ENCODE results near the gene OR2B6. TPM values are rescaled to one million over a fixed set of nuclear protein-coding genes. Genes with fewer than 3 reads are reported as not detected.

OR2B6 gene
- polyA plus RNA-seq, 2 of the 4 experiments (the other 2 are of a cell fraction), result 0.18 to 0.59 TPM

DNA sequence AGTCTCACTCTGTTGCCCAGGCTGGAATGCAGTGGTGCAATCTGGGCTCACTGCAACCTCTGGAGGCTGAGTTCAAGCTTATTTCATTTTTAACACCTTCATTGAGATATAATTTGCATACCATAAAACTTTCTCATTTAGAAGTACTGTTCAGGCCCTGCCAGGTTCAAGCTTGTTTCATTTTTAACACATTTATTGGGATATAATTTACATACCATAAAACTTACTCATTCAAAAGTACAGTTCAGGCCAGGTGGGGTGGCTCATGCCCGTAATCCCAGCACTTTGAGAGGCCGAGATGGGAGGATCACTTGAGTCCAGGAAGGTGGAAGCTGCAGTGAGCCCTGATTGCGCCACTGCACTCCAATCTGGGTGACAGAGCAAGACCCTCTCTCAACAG lies 5.5 kb downstream of the OR2B6 start:
- Histone ChIP-seq H3K4me3 (no peak overlapping the region), H3K4me2 (no peak overlapping the region), H3K4me1 (no peaks in the 10 kb centered on the region), H3K27ac (no peak overlapping the region), H3K9me3 (no peaks in the 10 kb centered on the region)
- FAIRE-seq (no peak), ATAC-seq (no peak), DNase-seq (ENCODE audit: low read depth in 1 of 2, low spot score in 1 of 2) (no peak)
- ChIA-PET POLR2A (no interaction called here), CTCF (no interaction called here)
- WGBS (ENCODE audit: missing lambda C conversion rate), result 30% methylated on average over 3 of the region's 3 CpGs
- TF ChIP-seq RAD21 (conservative IDR thresholded peaks at IDR 0.05 in 1 of 2, IDR thresholded peaks at IDR 0.05 in 1 of 2) (no peak), HDAC2 (IDR thresholded peaks at IDR 0.05) (no peak), GATA3 (IDR thresholded peaks at IDR 0.05; ENCODE audit: borderline replicate concordance) (no peak), HOXB5 (CRISPR knock-in tag; IDR thresholded peaks at IDR 0.05) (no peak), MYC (IDR thresholded peaks at IDR 0.05; ENCODE audit: borderline replicate concordance, low read length) (no peak), MAZ (IDR thresholded peaks at IDR 0.05; ENCODE audit: borderline replicate concordance, low read depth, low read length) (no peak), HOXB13 (CRISPR knock-in tag; IDR thresholded peaks at IDR 0.05; ENCODE audit: low read depth) (no peak), FOSB (CRISPR knock-in tag; IDR thresholded peaks at IDR 0.05) (no peak), ZNF302 (CRISPR knock-in tag; IDR thresholded peaks at IDR 0.05) (no peak), POLR2A (IDR thresholded peaks at IDR 0.05; ENCODE audit: low read length) (no peak), NR3C1 (IDR thresholded peaks at IDR 0.05) (no peak), CEBPB (IDR thresholded peaks at IDR 0.05) (no peak), RARB (CRISPR knock-in tag; IDR thresholded peaks at IDR 0.05) (no peak), TFCP2L1 (CRISPR knock-in tag; IDR thresholded peaks at IDR 0.05) (no peak), ZC3H11A (IDR thresholded peaks at IDR 0.05) (no peak), FOXS1 (CRISPR knock-in tag; IDR thresholded peaks at IDR 0.05) (no peak), TP53 (CRISPR knock-in tag; IDR thresholded peaks at IDR 0.05) (no peak)
- TF ChIP-seq, protein P1, sequence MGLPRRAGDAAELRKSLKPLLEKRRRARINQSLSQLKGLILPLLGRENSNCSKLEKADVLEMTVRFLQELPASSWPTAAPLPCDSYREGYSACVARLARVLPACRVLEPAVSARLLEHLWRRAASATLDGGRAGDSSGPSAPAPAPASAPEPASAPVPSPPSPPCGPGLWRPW (IDR thresholded peaks at IDR 0.05), result no peak
- TF ChIP-seq, protein P2, sequence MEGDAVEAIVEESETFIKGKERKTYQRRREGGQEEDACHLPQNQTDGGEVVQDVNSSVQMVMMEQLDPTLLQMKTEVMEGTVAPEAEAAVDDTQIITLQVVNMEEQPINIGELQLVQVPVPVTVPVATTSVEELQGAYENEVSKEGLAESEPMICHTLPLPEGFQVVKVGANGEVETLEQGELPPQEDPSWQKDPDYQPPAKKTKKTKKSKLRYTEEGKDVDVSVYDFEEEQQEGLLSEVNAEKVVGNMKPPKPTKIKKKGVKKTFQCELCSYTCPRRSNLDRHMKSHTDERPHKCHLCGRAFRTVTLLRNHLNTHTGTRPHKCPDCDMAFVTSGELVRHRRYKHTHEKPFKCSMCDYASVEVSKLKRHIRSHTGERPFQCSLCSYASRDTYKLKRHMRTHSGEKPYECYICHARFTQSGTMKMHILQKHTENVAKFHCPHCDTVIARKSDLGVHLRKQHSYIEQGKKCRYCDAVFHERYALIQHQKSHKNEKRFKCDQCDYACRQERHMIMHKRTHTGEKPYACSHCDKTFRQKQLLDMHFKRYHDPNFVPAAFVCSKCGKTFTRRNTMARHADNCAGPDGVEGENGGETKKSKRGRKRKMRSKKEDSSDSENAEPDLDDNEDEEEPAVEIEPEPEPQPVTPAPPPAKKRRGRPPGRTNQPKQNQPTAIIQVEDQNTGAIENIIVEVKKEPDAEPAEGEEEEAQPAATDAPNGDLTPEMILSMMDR (IDR thresholded peaks at IDR 0.05), result no peak

DNA sequence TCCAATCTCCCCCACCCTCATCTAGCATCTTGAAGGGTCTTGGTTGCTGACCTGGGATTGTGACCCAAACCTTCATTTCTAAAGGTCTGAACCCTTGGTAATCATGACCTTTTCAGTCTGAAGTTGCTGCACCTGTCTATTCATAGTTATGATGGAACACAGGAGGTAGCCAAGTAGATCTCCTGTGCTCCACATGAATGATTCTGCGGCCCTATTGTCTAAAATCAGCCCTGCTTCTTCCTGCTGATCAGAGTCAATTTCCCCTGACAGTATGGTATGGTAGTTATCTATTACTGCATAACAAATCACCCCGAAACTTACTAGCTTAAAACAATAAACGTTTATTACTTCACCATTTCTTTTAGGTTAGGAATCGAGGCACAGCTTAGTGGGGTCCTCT lies 9.0 kb downstream of the OR2B6 start:
- WGBS (ENCODE audit: missing lambda C conversion rate), result 28% methylated on average over 4 of the region's 4 CpGs
- no peak overlapping the region for H3K4me2 ChIP-seq
- CTCF ChIA-PET, result no interaction called here
- FAIRE-seq (no peak), ATAC-seq (no peak), DNase-seq (ENCODE audit: low read depth in 1 of 2, low spot score in 1 of 2) (no peak)
- POLR2A ChIA-PET, result no interaction called here
- H3K9me3 ChIP-seq, result peaks cover 9% of the 10 kb centered on the region; the same call in 2 of the 3 replicates
- TF ChIP-seq, protein P3, sequence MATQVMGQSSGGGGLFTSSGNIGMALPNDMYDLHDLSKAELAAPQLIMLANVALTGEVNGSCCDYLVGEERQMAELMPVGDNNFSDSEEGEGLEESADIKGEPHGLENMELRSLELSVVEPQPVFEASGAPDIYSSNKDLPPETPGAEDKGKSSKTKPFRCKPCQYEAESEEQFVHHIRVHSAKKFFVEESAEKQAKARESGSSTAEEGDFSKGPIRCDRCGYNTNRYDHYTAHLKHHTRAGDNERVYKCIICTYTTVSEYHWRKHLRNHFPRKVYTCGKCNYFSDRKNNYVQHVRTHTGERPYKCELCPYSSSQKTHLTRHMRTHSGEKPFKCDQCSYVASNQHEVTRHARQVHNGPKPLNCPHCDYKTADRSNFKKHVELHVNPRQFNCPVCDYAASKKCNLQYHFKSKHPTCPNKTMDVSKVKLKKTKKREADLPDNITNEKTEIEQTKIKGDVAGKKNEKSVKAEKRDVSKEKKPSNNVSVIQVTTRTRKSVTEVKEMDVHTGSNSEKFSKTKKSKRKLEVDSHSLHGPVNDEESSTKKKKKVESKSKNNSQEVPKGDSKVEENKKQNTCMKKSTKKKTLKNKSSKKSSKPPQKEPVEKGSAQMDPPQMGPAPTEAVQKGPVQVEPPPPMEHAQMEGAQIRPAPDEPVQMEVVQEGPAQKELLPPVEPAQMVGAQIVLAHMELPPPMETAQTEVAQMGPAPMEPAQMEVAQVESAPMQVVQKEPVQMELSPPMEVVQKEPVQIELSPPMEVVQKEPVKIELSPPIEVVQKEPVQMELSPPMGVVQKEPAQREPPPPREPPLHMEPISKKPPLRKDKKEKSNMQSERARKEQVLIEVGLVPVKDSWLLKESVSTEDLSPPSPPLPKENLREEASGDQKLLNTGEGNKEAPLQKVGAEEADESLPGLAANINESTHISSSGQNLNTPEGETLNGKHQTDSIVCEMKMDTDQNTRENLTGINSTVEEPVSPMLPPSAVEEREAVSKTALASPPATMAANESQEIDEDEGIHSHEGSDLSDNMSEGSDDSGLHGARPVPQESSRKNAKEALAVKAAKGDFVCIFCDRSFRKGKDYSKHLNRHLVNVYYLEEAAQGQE (IDR thresholded peaks at IDR 0.05), result no peak
- TF ChIP-seq, protein P4, sequence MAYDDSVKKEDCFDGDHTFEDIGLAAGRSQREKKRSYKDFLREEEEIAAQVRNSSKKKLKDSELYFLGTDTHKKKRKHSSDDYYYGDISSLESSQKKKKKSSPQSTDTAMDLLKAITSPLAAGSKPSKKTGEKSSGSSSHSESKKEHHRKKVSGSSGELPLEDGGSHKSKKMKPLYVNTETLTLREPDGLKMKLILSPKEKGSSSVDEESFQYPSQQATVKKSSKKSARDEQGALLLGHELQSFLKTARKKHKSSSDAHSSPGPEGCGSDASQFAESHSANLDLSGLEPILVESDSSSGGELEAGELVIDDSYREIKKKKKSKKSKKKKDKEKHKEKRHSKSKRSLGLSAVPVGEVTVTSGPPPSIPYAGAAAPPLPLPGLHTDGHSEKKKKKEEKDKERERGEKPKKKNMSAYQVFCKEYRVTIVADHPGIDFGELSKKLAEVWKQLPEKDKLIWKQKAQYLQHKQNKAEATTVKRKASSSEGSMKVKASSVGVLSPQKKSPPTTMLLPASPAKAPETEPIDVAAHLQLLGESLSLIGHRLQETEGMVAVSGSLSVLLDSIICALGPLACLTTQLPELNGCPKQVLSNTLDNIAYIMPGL (CRISPR knock-in tag; IDR thresholded peaks at IDR 0.05; ENCODE audit: borderline replicate concordance), result no peak
- TF ChIP-seq POLR2AphosphoS2 (conservative IDR thresholded peaks at IDR 0.05; ENCODE audit: low read length), result no peak
- TF ChIP-seq CHD4 (IDR thresholded peaks at IDR 0.05; ENCODE audit: borderline replicate concordance), result no peak
- TF ChIP-seq CBX8 (IDR thresholded peaks at IDR 0.05), result no peak
- no peak for TF ChIP-seq KDM5A (IDR thresholded peaks at IDR 0.05)
- H3K27ac ChIP-seq, result no peak overlapping the region
- no peaks in the 10 kb centered on the region for H3K4me1 ChIP-seq
- H3K4me3 ChIP-seq, result no peak overlapping the region

All from A549 (cell line).